ENCODE measurements around the gene ATP9A. TPM values are rescaled to one million over a fixed set of nuclear protein-coding genes. Genes with fewer than 3 reads are reported as not detected.

Gene ATP9A
- total RNA-seq, 1 experiment from 2014 or later, result 12.1 TPM

DNA sequence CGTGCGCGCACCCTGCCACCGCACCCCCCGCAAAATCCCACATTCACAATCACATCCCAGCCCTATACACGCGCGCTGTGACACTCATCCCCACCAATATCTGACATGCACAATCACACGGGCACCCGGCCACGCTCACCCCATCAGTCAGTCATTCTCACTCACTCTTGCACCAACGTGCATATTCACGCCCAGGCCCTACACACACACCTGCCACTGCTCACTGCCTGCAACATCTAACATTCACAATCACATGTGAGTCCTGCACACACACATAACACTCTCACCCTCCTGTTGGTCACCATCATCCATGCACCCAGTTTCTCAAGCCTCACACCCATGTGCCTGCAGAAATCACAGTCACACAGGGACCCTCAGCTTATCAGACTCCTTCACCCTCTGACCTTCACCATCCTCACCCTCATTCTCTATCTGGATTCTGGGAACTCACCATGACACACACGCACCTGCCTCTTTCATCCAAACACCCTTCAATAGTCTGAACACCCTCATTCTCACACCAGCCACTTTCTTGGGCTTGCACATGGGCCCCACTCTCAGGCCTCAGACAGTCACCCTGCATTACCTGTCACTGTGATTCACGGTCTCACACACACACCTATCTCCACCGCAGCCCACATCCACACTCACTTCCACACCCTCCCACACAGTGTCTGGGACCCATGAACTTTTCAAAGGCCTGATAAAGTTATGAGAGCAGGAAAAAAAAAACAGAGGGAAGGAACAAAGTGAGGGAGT, 748 bp upstream of the ATP9A start:
- Histone ChIP-seq H4K5ac (ENCODE audit: insufficient read length, low read depth, low read length) (no peak overlapping the region), H3K27ac (ENCODE audit: insufficient read length, low read depth, low read length) (no peak overlapping the region), H3K4me1 (ENCODE audit: insufficient read depth, low read length) (no peaks in the 10 kb centered on the region), H3K4me2 (ENCODE audit: insufficient read depth, insufficient read length, low read length) (peak overlapping the region; percentile 23), H4K91ac (ENCODE audit: insufficient read length, low read depth, low read length) (no peak overlapping the region), H3K23me2 (ENCODE audit: insufficient read length, low read depth, low read length, poor library complexity, severe bottlenecking) (peaks cover 8% of the 10 kb centered on the region), H2BK5ac (ENCODE audit: insufficient read length, low read length) (no peak overlapping the region), H3K9me3 (ENCODE audit: control insufficient read depth, low read depth, low read length) (no peaks in the 10 kb centered on the region), H3K27me3 (ENCODE audit: insufficient read depth, low read length) (no peaks in the 10 kb centered on the region), H2BK12ac (ENCODE audit: insufficient read length, low read depth, low read length) (no peak overlapping the region), H2AFZ (ENCODE audit: low read length) (no peak overlapping the region), H2AK5ac (ENCODE audit: insufficient read length, low read length) (no peak overlapping the region), H3K56ac (ENCODE audit: insufficient read length, low read depth, low read length) (no peak overlapping the region), H3K9ac (ENCODE audit: extremely low read depth, insufficient read length, low read length) (no peak overlapping the region), H2BK15ac (ENCODE audit: low read depth, low read length) (no peak overlapping the region), H3K79me2 (ENCODE audit: insufficient read depth, low read length) (no peaks in the 10 kb centered on the region), H3K18ac (ENCODE audit: insufficient read length, low read depth, low read length) (no peak overlapping the region), H3K4ac (ENCODE audit: low read depth, low read length) (no peak overlapping the region), H4K20me1 (ENCODE audit: control insufficient read depth, insufficient read depth, insufficient read length) (no peaks in the 10 kb centered on the region), H2BK120ac (ENCODE audit: low read depth, low read length, poor library complexity, severe bottlenecking) (no peak overlapping the region), H3K14ac (ENCODE audit: insufficient read depth, low read length) (no peak overlapping the region), H2BK20ac (ENCODE audit: low read depth, low read length, poor library complexity, severe bottlenecking) (no peak overlapping the region), H3K79me1 (ENCODE audit: insufficient read depth, low read depth, low read length, poor library complexity, severe bottlenecking) (no peaks in the 10 kb centered on the region), H4K8ac (replicated peaks; ENCODE audit: insufficient read length, low read depth, low read length) (no peak overlapping the region), H3K23ac (ENCODE audit: insufficient read length, low read depth, low read length) (no peak overlapping the region), H3T11ph (ENCODE audit: low read length) (no peak overlapping the region)
- Mint-ChIP-seq H3K4me1 (peaks cover 9 to 11% of the 10 kb centered on the region in 2 experiments), H3K9me3 (no peaks in the 10 kb centered on the region; a peak in 2 of 5 replicates), H3K36me3 (ENCODE audit: insufficient read depth in 1 of 3, low read depth in 3 of 3) (peaks cover 0 to 3% (median 2%) of the 10 kb centered on the region in 3 experiments; a peak in 2 of 7 replicates), H3K27me3 (ENCODE audit: low read depth) (peaks cover 5% of the 10 kb centered on the region), H3K27ac (peak overlapping the region in 2 of 3 experiments; percentile 1 to 55; a peak in 2 of 7 replicates), H3K4me3 (peak overlapping the region; percentile 74 to 82)
- TF ChIP-seq, protein P1, sequence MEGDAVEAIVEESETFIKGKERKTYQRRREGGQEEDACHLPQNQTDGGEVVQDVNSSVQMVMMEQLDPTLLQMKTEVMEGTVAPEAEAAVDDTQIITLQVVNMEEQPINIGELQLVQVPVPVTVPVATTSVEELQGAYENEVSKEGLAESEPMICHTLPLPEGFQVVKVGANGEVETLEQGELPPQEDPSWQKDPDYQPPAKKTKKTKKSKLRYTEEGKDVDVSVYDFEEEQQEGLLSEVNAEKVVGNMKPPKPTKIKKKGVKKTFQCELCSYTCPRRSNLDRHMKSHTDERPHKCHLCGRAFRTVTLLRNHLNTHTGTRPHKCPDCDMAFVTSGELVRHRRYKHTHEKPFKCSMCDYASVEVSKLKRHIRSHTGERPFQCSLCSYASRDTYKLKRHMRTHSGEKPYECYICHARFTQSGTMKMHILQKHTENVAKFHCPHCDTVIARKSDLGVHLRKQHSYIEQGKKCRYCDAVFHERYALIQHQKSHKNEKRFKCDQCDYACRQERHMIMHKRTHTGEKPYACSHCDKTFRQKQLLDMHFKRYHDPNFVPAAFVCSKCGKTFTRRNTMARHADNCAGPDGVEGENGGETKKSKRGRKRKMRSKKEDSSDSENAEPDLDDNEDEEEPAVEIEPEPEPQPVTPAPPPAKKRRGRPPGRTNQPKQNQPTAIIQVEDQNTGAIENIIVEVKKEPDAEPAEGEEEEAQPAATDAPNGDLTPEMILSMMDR (conservative IDR thresholded peaks at IDR 0.05), result no peak
- WGBS (ENCODE audit: extremely low coverage, insufficient read length, low lambda C conversion rate), result no CpG with 5 or more reads among the region's 16 CpGs
- DNase-seq, result no peak

Measured in H9 (cell line).